Measurements from ENCODE around the gene DOCK11. TPM values are rescaled to one million over a fixed set of nuclear protein-coding genes. Genes with fewer than 3 reads are reported as not detected.

Gene DOCK11
- polyA plus RNA-seq, 1 donor from 2014 or later = 22.3 TPM

Other genes with a start within 250 kb of the DOCK11 start
- gene WDR44, start 149.7 kb upstream of the DOCK11 start, polyA plus RNA-seq = 4.6 TPM
- 31.1 TPM for gene IL13RA1, start 231.8 kb downstream of the DOCK11 start, polyA plus RNA-seq

Data from IgD-negative memory B cell (primary cell).